Transverse colon (tissue), 4 donors: Measurements from ENCODE around the gene POU3F1. TPM values are rescaled to one million over a fixed set of nuclear protein-coding genes. Genes with fewer than 3 reads are reported as not detected.

Experiments
- DNase-seq: peaks from one replicate; pipeline ENCODE4 v3.0.0-alpha.2; 2019
- H3K27ac ChIP-seq, 4 donors: fragments of 200-600 bp; sonication (generic); 2 replicates each; pipeline ENCODE4 v1.5.1; 2016 to 2018; ENCODE audit warnings: inconsistent platforms in 4 of 4
- H3K27me3 ChIP-seq: fragments of 200-600 bp; sonication (generic); 2 replicates; pipeline ENCODE4 v1.5.1; 2017; ENCODE audit warnings: inconsistent platforms
- H3K36me3 ChIP-seq, 4 donors: fragments of 200-600 bp; sonication (generic); 2 replicates each; pipeline ENCODE4 v1.5.1; 2017 to 2019; ENCODE audit warnings: inconsistent platforms in 4 of 4
- H3K4me1 ChIP-seq, 4 donors: fragments of 200-600 bp; sonication (generic); 2 replicates each; pipeline ENCODE4 v1.5.1; 2017 to 2020; ENCODE audit warnings: inconsistent platforms in 4 of 4
- H3K4me3 ChIP-seq, 4 donors: fragments of 200-600 bp; sonication (generic); 1 replicate in 1 of 4; 2 replicates in 3 of 4; pipeline versions ENCODE4 v1.5.1 to v1.6.1; 2017 to 2019; ENCODE audit warnings: inconsistent platforms in 4 of 4
- H3K9me3 ChIP-seq, 2 donors: fragments of 200-600 bp; sonication (generic); 2 replicates each; pipeline ENCODE4 v1.5.1; 2017 to 2019; ENCODE audit warnings: inconsistent platforms in 2 of 2
- EP300 ChIP-seq: sonication (generic); formaldehyde crosslinking; IDR thresholded peaks from one replicate; pipeline ENCODE4 v1.6.1; 2017; ENCODE audit warnings: antibody characterized with exemption, low read depth
- POLR2A ChIP-seq: fragments of 450-650 bp; IDR thresholded peaks from one replicate; pipeline ENCODE4 v1.6.1; 2016; ENCODE audit warnings: antibody characterized with exemption, mild to moderate bottlenecking, moderate library complexity
- POLR2AphosphoS5 ChIP-seq, 3 donors: sonication (generic); formaldehyde crosslinking; IDR thresholded peaks; one replicate each; pipeline ENCODE4 v1.6.1; 2016; ENCODE audit warnings: antibody characterized with exemption in 3 of 3
- WGBS, 2 donors: methylation state at CpG; one replicate each; pipeline ENCODE4 v1.1.5; 2018; ENCODE audit warnings: low coverage in 1 of 2; 5-methylcytosine and 5-hydroxymethylcytosine counted together
- in situ Hi-C, 4 donors: fragments of 200-750 bp; cut with MboI; loops; one replicate each; pipeline versions ENCODE4 v1.15.0 to v1.15.1; 2017; ENCODE audit warnings: low sequenced_read_pairs in 3 of 4, low pct_ligation_motif_present in 1 of 4, low pct_unique_long_range_greater_than_20kb in 1 of 4
- intact Hi-C: fragments of 100-400 bp; cut with DNase I; formaldehyde crosslinking; loops from one replicate; pipeline ENCODE4 v1.15.1; 2023; ENCODE audit warnings: low total_unique reads
- total RNA-seq, 4 donors: library from RNA; depleted of rRNA; stranded (reverse); fragments of >200 nt; gene quantifications; one replicate each; pipeline ENCODE4 v1.1.0, GENCODE V29; 2016
- TF ChIP-seq, protein P1 (sequence below), 5 experiments: fragments of 200-600 bp in 3 of 5; fragments of 450-650 bp in 2 of 5; sonication (generic) in 3 of 5; IDR thresholded peaks; 1 replicate in 2 of 5; 2 replicates in 3 of 5; pipeline ENCODE4 v1.5.1; 2016 to 2017; ENCODE audit warnings: antibody characterized with exemption in 5 of 5, inconsistent platforms in 3 of 5, mild to moderate bottlenecking in 2 of 5, moderate library complexity in 1 of 5

The POU3F1 gene
- total RNA-seq, 4 donors from 2014 or later, result not detected

DNA sequence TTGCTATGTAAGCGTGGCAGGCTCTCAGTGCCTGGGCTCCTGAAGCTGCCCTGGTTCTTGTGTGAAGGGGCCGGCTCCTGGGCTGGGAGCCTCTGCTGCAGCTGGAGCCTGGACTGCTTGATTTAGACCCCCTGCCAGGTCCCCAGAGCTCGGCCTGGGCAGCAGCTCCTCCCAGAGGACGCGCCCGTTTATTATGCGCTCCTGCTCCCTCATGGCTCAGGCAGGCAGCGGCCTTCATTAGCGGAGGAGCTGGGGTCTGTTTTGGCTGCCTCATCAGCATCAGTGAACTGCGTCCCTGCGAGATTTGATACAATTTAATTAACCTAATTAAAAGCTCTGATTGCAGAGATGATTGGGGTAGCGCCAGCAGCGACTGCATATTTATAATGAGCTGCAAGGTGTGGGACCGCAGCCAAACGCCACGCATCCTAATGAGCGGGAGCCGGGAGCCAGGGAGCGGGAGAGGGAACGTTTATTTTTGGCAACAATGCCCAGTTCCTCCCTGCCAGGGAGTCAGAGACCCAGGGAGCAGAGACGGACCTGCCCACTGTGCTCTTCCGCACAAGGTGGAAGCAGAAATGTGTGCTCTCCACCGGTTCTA, 17.4 kb downstream of the POU3F1 start:
- Histone ChIP-seq H3K9me3 (no peaks in the 10 kb centered on the region), H3K4me1 (peaks cover 14 to 20% (median 18%) of the 10 kb centered on the region in 4 donors), H3K27me3 (peaks cover 8% of the 10 kb centered on the region), H3K36me3 (peaks cover 0 to 10% (median 5%) of the 10 kb centered on the region in 4 donors), H3K27ac (peak overlapping the region in 2 of 4 donors; percentile 11 to 35), H3K4me3 (no peak overlapping the region)
- WGBS, 2 donors, result 37 to 100% methylated on average over 1 to 23 of the region's 23 CpGs
- no peak for DNase-seq
- intact Hi-C loops (no loop called here), in situ Hi-C loops (loop anchor here in 2 of 4 donors (10.0 to 25.0 kb wide), 2 partner anchors 806 to 808 kb away; no protein-coding TSS in a partner anchor)
- TF ChIP-seq, protein P1, sequence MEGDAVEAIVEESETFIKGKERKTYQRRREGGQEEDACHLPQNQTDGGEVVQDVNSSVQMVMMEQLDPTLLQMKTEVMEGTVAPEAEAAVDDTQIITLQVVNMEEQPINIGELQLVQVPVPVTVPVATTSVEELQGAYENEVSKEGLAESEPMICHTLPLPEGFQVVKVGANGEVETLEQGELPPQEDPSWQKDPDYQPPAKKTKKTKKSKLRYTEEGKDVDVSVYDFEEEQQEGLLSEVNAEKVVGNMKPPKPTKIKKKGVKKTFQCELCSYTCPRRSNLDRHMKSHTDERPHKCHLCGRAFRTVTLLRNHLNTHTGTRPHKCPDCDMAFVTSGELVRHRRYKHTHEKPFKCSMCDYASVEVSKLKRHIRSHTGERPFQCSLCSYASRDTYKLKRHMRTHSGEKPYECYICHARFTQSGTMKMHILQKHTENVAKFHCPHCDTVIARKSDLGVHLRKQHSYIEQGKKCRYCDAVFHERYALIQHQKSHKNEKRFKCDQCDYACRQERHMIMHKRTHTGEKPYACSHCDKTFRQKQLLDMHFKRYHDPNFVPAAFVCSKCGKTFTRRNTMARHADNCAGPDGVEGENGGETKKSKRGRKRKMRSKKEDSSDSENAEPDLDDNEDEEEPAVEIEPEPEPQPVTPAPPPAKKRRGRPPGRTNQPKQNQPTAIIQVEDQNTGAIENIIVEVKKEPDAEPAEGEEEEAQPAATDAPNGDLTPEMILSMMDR (IDR thresholded peaks at IDR 0.05), result no peak
- TF ChIP-seq POLR2AphosphoS5 (IDR thresholded peaks at IDR 0.05) (no peak), POLR2A (no peak), EP300 (no peak)

DNA sequence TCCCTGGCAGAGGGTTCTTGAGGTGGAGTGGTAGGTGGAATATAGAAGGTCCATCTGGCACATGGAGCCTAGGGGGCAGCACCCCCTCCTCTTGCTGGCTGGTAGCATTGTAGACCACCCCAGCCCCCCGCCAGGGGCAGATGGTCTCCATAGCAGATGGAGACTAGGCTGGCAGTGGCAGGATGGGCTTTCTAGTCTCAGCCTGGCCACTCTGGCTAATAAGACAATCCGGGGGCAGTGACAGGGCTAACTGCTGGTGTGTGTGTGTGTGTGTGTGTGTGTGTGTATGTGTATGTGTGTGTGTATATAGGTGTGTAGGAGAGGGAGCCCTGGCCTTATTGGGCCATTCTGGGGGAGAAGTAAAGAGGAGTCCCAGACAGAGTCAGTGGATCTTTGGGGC, 17.9 kb downstream of the POU3F1 start:
- TF ChIP-seq, protein P1 (IDR thresholded peaks at IDR 0.05), result no peak
- TF ChIP-seq POLR2AphosphoS5 (IDR thresholded peaks at IDR 0.05) (no peak), EP300 (no peak), POLR2A (no peak)
- intact Hi-C loops (no loop called here), in situ Hi-C loops (loop anchor here in 2 of 4 donors (10.0 to 25.0 kb wide), 2 partner anchors 806 to 809 kb away; no protein-coding TSS in a partner anchor)
- peaks cover 0 to 15% (median 6%) of the 10 kb centered on the region in 4 donors for H3K36me3 ChIP-seq
- H3K9me3 ChIP-seq, result no peaks in the 10 kb centered on the region
- peaks cover 8% of the 10 kb centered on the region for H3K27me3 ChIP-seq
- DNase-seq, result no peak
- WGBS, 2 donors, result 74% methylated on average over 2 of the region's 2 CpGs; no CpG with 5 or more reads in 1 of the 2 donors
- H3K27ac ChIP-seq, result no peak overlapping the region
- H3K4me1 ChIP-seq, result peaks cover 14 to 20% (median 18%) of the 10 kb centered on the region in 4 donors
- no peak overlapping the region for H3K4me3 ChIP-seq

DNA sequence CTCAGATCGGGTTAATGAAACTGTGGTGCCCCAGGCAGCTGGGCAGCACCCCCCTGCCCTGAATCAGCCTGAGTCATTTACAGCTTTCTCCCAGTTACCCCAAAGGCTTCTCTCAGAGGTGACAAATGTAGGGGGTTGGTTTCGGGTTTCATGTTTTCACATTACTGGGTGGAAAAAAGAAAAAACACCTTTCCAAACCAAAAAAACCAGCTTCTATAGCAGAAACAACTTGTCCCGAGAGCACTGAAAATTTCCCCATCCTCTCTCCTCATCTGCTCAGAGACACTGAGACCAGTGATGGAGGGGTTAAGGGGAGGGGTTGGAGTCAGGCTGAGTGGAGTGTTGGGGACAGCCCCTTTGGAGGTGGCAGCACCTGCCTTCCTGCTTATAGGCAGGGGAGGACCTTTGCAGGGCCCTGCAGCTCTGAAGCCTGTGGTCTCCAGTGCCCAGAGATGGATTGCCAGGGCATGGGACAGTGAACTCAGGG, 18.4 kb downstream of the POU3F1 start:
- 77 to 90% methylated on average over 2 to 3 of the region's 3 CpGs for WGBS, 2 donors

More for the DNA sequence above, 18.4 kb downstream of the POU3F1 start:
- Histone ChIP-seq H3K4me1 (peaks cover 14 to 20% (median 18%) of the 10 kb centered on the region in 4 donors), H3K27ac (no peak overlapping the region), H3K4me3 (no peak overlapping the region), H3K36me3 (peaks cover 0 to 20% (median 8%) of the 10 kb centered on the region in 4 donors), H3K9me3 (no peaks in the 10 kb centered on the region), H3K27me3 (peaks cover 8% of the 10 kb centered on the region)
- intact Hi-C loops (no loop called here), in situ Hi-C loops (loop anchor here in 2 of 4 donors (10.0 to 25.0 kb wide), 2 partner anchors 807 to 809 kb away; no protein-coding TSS in a partner anchor)
- no peak for DNase-seq
- TF ChIP-seq POLR2A (no peak), EP300 (no peak), POLR2AphosphoS5 (IDR thresholded peaks at IDR 0.05) (no peak)
- TF ChIP-seq, protein P1 (IDR thresholded peaks at IDR 0.05), result no peak
